Hepatocyte (in vitro differentiated cells): ENCODE results near the gene AZU1. TPM values are rescaled to one million over a fixed set of nuclear protein-coding genes. Genes with fewer than 3 reads are reported as not detected.
A peak's percentile ranks its signal among the peaks of the same experiment; 100 is the strongest.

ENCODE experiments used
- DNase-seq: peaks from one replicate; pipeline ENCODE4 v3.0.0-alpha.2; 2016; ENCODE audit warnings: low spot score
- H2AFZ ChIP-seq: fragments of 200-600 bp; sonication (generic); 2 replicates; pipeline ENCODE4 v1.6.0; 2016; ENCODE audit warnings: antibody characterized with exemption, mild to moderate bottlenecking
- H3K27ac ChIP-seq: fragments of 200-600 bp; sonication (generic); 2 replicates; pipeline ENCODE4 v1.5.1; 2016; ENCODE audit warnings: mild to moderate bottlenecking
- H3K27me3 ChIP-seq: fragments of 200-600 bp; sonication (generic); 2 replicates; pipeline ENCODE4 v1.6.1; 2016
- H3K36me3 ChIP-seq: fragments of 200-600 bp; sonication (generic); replicated peaks from 2 replicates; pipeline ENCODE4 v1.5.1; 2016; ENCODE audit warnings: low read depth; ENCODE audit not compliant: insufficient read depth
- H3K4me1 ChIP-seq: fragments of 200-600 bp; sonication (generic); 2 replicates; pipeline ENCODE4 v1.5.1; 2016; ENCODE audit warnings: mild to moderate bottlenecking, moderate library complexity; ENCODE audit not compliant: insufficient read depth
- H3K4me2 ChIP-seq: fragments of 200-600 bp; sonication (generic); 2 replicates; pipeline ENCODE4 v1.6.0; 2016
- H3K4me3 ChIP-seq: fragments of 200-600 bp; sonication (generic); 2 replicates; pipeline ENCODE4 v1.5.1; 2016; ENCODE audit warnings: mild to moderate bottlenecking
- H3K79me2 ChIP-seq: fragments of 200-600 bp; sonication (generic); 2 replicates; pipeline ENCODE4 v1.6.0; 2017; ENCODE audit warnings: mild to moderate bottlenecking
- H3K9me2 ChIP-seq: fragments of 200-600 bp; sonication (generic); replicated peaks from 2 replicates; pipeline ENCODE4 v1.6.0; 2017; ENCODE audit warnings: mild to moderate bottlenecking; ENCODE audit not compliant: insufficient read depth
- H3K9me3 ChIP-seq: fragments of 200-600 bp; sonication (generic); 2 replicates; pipeline ENCODE4 v1.5.1; 2016; ENCODE audit warnings: low read depth, mild to moderate bottlenecking
- H4K20me1 ChIP-seq: fragments of 200-600 bp; sonication (generic); 2 replicates; pipeline ENCODE4 v1.6.0; 2016; ENCODE audit warnings: mild to moderate bottlenecking; ENCODE audit not compliant: insufficient read depth, poor library complexity, severe bottlenecking
- CTCF ChIP-seq: fragments of 200-600 bp; sonication (generic); IDR thresholded peaks from 2 replicates; pipeline ENCODE4 v1.5.1; 2016; ENCODE audit warnings: antibody characterized with exemption, mild to moderate bottlenecking; ENCODE audit not compliant: poor library complexity
- EZH2 ChIP-seq: fragments of 200-600 bp; sonication (generic); IDR thresholded peaks from 2 replicates; pipeline ENCODE4 v1.6.1; 2016; ENCODE audit warnings: antibody characterized with exemption, mild to moderate bottlenecking, borderline replicate concordance
- EZH2phosphoT487 ChIP-seq: fragments of 200-600 bp; sonication (generic); IDR thresholded peaks from one replicate; pipeline ENCODE4 v1.6.1; 2018; ENCODE audit warnings: antibody characterized with exemption, mild to moderate bottlenecking, low read depth, moderate library complexity; ENCODE audit not compliant: unreplicated experiment, severe bottlenecking
- WGBS: methylation state at CpG from one replicate; pipeline ENCODE4 v1.1.6; 2016; ENCODE audit warnings: low lambda C conversion rate; ENCODE audit errors: missing lambda C conversion rate; 5-methylcytosine and 5-hydroxymethylcytosine counted together
- microRNA counts: library from miRNA; unstranded; fragments of <30 nt; microRNA quantifications from one replicate; lab custom pipeline; 2017
- microRNA-seq: library from miRNA; unstranded; fragments of <30 nt; microRNA quantifications from one replicate; pipeline ENCODE4, GENCODE V29; 2017
- polyA plus RNA-seq: library from polyadenylated mRNA; unstranded; fragments of >200 nt; fragmentation: Nextera tagmentation; extraction: Ambion mirVana; gene quantifications from 2 replicates; pipeline ENCODE4 v1.2.1, GENCODE V29; 2016
- small RNA-seq: library from RNA; depleted of rRNA; stranded (forward); fragments of <200 nt; gene quantifications from one replicate; pipeline ENCODE3, GENCODE V24; 2014
- total RNA-seq: library from RNA; depleted of rRNA; stranded (reverse); fragments of >200 nt; gene quantifications from 2 replicates; pipeline ENCODE4 v1.2.3, GENCODE V29; 2014

Gene AZU1
- total and polyA plus RNA-seq, 2 experiments from 2014 or later, result 0.94 TPM; not detected in 1

- no peak overlapping the region for H3K4me2 ChIP-seq
- H3K9me2 ChIP-seq, result no peaks in the 10 kb centered on the region
- no peaks in the 10 kb centered on the region for H4K20me1 ChIP-seq
- H2AFZ ChIP-seq, result no peak overlapping the region
- H3K27me3 ChIP-seq, result no peaks in the 10 kb centered on the region
- TF ChIP-seq EZH2phosphoT487 (no peak), CTCF (no peak), EZH2 (no peak)
- H3K4me1 ChIP-seq, result no peaks in the 10 kb centered on the region
- no peak overlapping the region for H3K27ac ChIP-seq
- H3K36me3 ChIP-seq, result no peaks in the 10 kb centered on the region
- 93% methylated on average over 30 of the region's 37 CpGs for WGBS
- DNase-seq, result no peak
- no peak overlapping the region for H3K4me3 ChIP-seq
- H3K79me2 ChIP-seq, result no peaks in the 10 kb centered on the region
- H3K9me3 ChIP-seq, result no peaks in the 10 kb centered on the region
Measured at GRCh38 chr19:879711-880438, 52.2 kb downstream of the AZU1 start.

MicroRNAs encoded within 50 kb of the gene (microRNA counts, 767-probe panel; counts per million panel counts)
- not detected for microRNA hsa-miR-3187-3p (lab: Ali Mortazavi, UCI)

Small RNAs within 50 kb of the gene (microRNA-seq; reads per million reads assigned to microRNA genes)
- gene MIR3187, result 31.8 reads per million, percentile 46 among the genes with 10 or more reads in this experiment
- 8.0 reads per million, percentile 20 among the genes with 10 or more reads in this experiment for gene MIR4745

Small RNAs within 50 kb of the gene (small RNA-seq; reads per million reads assigned to genes)
- gene MIR3187, result not detected

Other genes with a start within 250 kb of the AZU1 start
- 0.30 and 0.44 TPM in 2 replicates for gene HCN2, start 238.0 kb upstream of the AZU1 start, total RNA-seq
- 0.16 and 0.21 TPM in 2 replicates for gene HCN2, start 238.0 kb upstream of the AZU1 start, polyA plus RNA-seq
- gene POLRMT, start 194.3 kb upstream of the AZU1 start, total RNA-seq, result 38.7 and 41.9 TPM in 2 replicates
- 59.5 and 60.7 TPM in 2 replicates for gene POLRMT, start 194.3 kb upstream of the AZU1 start, polyA plus RNA-seq
- gene FGF22, start 188.0 kb upstream of the AZU1 start, total RNA-seq, result 0.20 TPM in 1 of 2 replicates, not detected in the other
- 0.18 and 0.70 TPM in 2 replicates for gene FGF22, start 188.0 kb upstream of the AZU1 start, polyA plus RNA-seq
- 42.7 and 43.9 TPM in 2 replicates for gene RNF126, start 164.6 kb upstream of the AZU1 start, total RNA-seq
- 84.7 and 89.6 TPM in 2 replicates for gene RNF126, start 164.6 kb upstream of the AZU1 start, polyA plus RNA-seq
- 106 and 131 TPM in 2 replicates for gene FSTL3, start 151.4 kb upstream of the AZU1 start, total RNA-seq
- 171 and 209 TPM in 2 replicates for gene FSTL3, start 151.4 kb upstream of the AZU1 start, polyA plus RNA-seq
- gene PRSS57, start 132.4 kb upstream of the AZU1 start, total RNA-seq, result 0.16 and 2.4 TPM in 2 replicates
- gene PRSS57, start 132.4 kb upstream of the AZU1 start, polyA plus RNA-seq, result 1.2 TPM in 1 of 2 replicates, not detected in the other
- gene PALM, start 118.9 kb upstream of the AZU1 start, total RNA-seq, result 27.2 and 34.9 TPM in 2 replicates
- gene PALM, start 118.9 kb upstream of the AZU1 start, polyA plus RNA-seq, result 22.1 and 23.0 TPM in 2 replicates
- 35.7 and 43.7 TPM in 2 replicates for gene MISP, start 76.7 kb upstream of the AZU1 start, total RNA-seq
- 38.4 and 50.9 TPM in 2 replicates for gene MISP, start 76.7 kb upstream of the AZU1 start, polyA plus RNA-seq
- 144 and 178 TPM in 2 replicates for gene PTBP1, start 30.4 kb upstream of the AZU1 start, total RNA-seq
- gene PTBP1, start 30.4 kb upstream of the AZU1 start, polyA plus RNA-seq, result 204 and 219 TPM in 2 replicates
- 7.6 and 11.1 TPM in 2 replicates for gene PLPPR3, start 5.9 kb upstream of the AZU1 start, total RNA-seq
- 11.4 and 11.7 TPM in 2 replicates for gene PLPPR3, start 5.9 kb upstream of the AZU1 start, polyA plus RNA-seq
- gene PRTN3, start 13.2 kb downstream of the AZU1 start, total RNA-seq, result not detected in 2 replicates
- not detected in 2 replicates for gene PRTN3, start 13.2 kb downstream of the AZU1 start, polyA plus RNA-seq
- gene ELANE, start 24.5 kb downstream of the AZU1 start, total RNA-seq, result 0.83 and 1.2 TPM in 2 replicates
- gene ELANE, start 24.5 kb downstream of the AZU1 start, polyA plus RNA-seq, result 0.81 and 3.0 TPM in 2 replicates
- gene CFD, start 31.8 kb downstream of the AZU1 start, total RNA-seq, result 3.3 and 9.0 TPM in 2 replicates
- 8.2 and 11.2 TPM in 2 replicates for gene CFD, start 31.8 kb downstream of the AZU1 start, polyA plus RNA-seq
- 24.4 and 32.1 TPM in 2 replicates for gene MED16, start 65.3 kb downstream of the AZU1 start, total RNA-seq
- gene MED16, start 65.3 kb downstream of the AZU1 start, polyA plus RNA-seq, result 80.9 and 111 TPM in 2 replicates
- not detected in 2 replicates for gene RNU6-9, start 65.6 kb downstream of the AZU1 start, total RNA-seq
- not detected in 2 replicates for gene RNU6-9, start 65.6 kb downstream of the AZU1 start, polyA plus RNA-seq
- 42.2 and 44.1 TPM in 2 replicates for gene R3HDM4, start 85.4 kb downstream of the AZU1 start, total RNA-seq
- gene R3HDM4, start 85.4 kb downstream of the AZU1 start, polyA plus RNA-seq, result 86.6 and 88.2 TPM in 2 replicates
- 1.3 and 1.4 TPM in 2 replicates for gene KISS1R, start 89.5 kb downstream of the AZU1 start, total RNA-seq
- gene KISS1R, start 89.5 kb downstream of the AZU1 start, polyA plus RNA-seq, result 2.1 and 4.2 TPM in 2 replicates
- gene ARID3A, start 98.2 kb downstream of the AZU1 start, total RNA-seq, result 95.9 and 122 TPM in 2 replicates
- 180 and 203 TPM in 2 replicates for gene ARID3A, start 98.2 kb downstream of the AZU1 start, polyA plus RNA-seq
- gene WDR18, start 156.5 kb downstream of the AZU1 start, total RNA-seq, result 57.8 and 60.0 TPM in 2 replicates
- gene WDR18, start 156.5 kb downstream of the AZU1 start, polyA plus RNA-seq, result 160 and 169 TPM in 2 replicates
- 0.30 and 0.64 TPM in 2 replicates for gene GRIN3B, start 172.6 kb downstream of the AZU1 start, total RNA-seq
- 0.48 and 0.49 TPM in 2 replicates for gene GRIN3B, start 172.6 kb downstream of the AZU1 start, polyA plus RNA-seq
- gene TMEM259, start 193.3 kb downstream of the AZU1 start, total RNA-seq, result 108 and 169 TPM in 2 replicates
- gene TMEM259, start 193.3 kb downstream of the AZU1 start, polyA plus RNA-seq, result 311 and 383 TPM in 2 replicates
- not detected in 2 replicates for gene RNU6-2, start 193.7 kb downstream of the AZU1 start, total RNA-seq
- gene RNU6-2, start 193.7 kb downstream of the AZU1 start, polyA plus RNA-seq, result not detected in 2 replicates
- 88.5 and 115 TPM in 2 replicates for gene CNN2, start 198.8 kb downstream of the AZU1 start, total RNA-seq
- gene CNN2, start 198.8 kb downstream of the AZU1 start, polyA plus RNA-seq, result 229 and 247 TPM in 2 replicates
- 8.2 and 17.8 TPM in 2 replicates for gene ABCA7, start 212.3 kb downstream of the AZU1 start, total RNA-seq
- gene ABCA7, start 212.3 kb downstream of the AZU1 start, polyA plus RNA-seq, result 26.8 and 38.1 TPM in 2 replicates
- 11.0 and 12.9 TPM in 2 replicates for gene ARHGAP45, start 239.3 kb downstream of the AZU1 start, total RNA-seq
- 16.0 and 18.3 TPM in 2 replicates for gene ARHGAP45, start 239.3 kb downstream of the AZU1 start, polyA plus RNA-seq